ENCODE data around the gene LIPC.

GRCh38 chr15:58553365-58553918 is 121.7 kb downstream of the LIPC start:
- TF ChIP-seq CTCF (IDR thresholded peaks at IDR 0.05) (no peak), POLR2A (IDR thresholded peaks at IDR 0.05) (no peak)
